HG03558 (cell line): ENCODE results near the gene SYS1.

Experiments used
- ATAC-seq: cut with Tn5 transposase; IDR thresholded peaks from one replicate; pipeline ENCODE4 v1.9.1; 2021; ENCODE audit warnings: moderate number of reproducible peaks; ENCODE audit not compliant: unreplicated experiment; ENCODE audit errors: extremely low read depth

SYS1 gene

DNA sequence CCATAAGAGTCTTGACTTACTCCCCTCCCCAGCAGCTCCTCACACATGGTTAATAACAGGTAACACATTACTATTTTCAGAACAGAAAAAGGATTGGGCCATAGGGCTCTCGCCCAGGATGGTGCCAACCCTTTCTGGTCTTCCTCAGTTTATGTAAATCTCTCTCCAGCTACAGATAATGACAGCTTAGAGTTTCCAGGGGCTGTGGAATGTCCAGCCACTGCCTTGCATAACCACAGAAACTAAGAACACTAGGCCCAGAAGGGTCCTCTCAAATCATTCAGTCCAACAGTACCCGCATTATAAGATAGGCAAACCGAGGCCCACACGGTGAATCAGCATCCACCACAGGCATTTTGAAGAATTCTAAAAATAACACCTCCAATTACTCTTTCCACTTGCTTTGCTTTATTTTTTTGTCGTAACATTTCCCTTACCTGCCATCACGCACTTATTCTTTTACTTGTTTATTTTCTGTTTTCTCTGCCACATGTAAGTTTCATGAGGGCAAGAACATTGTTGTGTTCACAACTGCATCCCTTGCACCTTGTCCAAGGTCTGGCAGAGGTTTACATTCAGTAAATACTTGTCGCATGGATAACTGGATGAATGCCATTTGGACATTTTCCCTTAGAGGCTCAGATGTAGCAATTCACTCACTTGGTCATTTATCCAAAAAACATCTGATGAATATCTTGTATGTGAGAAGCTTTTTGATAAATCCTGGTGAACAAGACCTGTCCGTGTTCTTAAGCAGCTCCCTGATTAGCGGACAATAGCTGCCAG is 8.3 kb upstream of the SYS1 start:
- ATAC-seq: no peak

DNA sequence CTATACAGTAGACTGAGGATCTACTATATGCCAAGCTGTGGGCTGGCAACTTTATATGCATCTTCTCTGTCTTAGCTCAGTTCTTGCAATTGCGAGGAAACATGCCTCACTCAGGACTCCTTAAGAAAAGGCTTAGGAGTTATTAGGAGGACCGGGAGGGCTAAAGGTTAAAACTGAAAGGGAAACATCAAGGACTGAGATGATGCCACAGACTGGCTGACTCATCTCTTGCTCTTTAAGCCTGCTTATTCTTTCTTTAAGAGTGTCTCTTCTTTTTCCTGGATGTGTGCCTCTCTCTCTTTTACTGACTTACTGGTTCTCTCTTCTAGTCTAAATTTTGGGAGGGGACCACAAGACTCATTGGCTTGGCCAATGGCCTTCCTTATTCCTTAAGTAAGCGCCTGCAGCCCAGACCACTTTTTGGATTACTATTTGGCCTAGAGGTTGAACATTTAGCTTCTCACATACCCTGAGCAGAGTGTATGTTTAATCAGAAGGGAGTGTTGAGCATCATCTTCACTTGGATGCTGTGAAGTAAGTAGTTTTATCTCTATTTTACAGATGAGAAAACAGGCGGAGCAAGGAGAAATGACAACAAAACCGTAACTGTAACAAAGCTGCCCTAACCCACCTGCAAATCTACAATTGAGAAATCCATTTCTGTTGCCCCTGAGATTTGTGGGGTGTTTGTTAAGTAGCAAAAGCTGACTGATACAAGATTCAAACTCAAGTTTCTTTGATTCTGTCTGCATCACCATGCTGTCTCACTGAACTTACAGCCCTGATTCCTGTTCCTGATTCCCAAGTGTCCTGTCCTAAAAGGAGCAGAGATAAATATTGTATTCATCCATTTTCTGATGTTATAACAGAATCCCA is 7.5 kb upstream of the SYS1 start:
- ATAC-seq: no peak

DNA sequence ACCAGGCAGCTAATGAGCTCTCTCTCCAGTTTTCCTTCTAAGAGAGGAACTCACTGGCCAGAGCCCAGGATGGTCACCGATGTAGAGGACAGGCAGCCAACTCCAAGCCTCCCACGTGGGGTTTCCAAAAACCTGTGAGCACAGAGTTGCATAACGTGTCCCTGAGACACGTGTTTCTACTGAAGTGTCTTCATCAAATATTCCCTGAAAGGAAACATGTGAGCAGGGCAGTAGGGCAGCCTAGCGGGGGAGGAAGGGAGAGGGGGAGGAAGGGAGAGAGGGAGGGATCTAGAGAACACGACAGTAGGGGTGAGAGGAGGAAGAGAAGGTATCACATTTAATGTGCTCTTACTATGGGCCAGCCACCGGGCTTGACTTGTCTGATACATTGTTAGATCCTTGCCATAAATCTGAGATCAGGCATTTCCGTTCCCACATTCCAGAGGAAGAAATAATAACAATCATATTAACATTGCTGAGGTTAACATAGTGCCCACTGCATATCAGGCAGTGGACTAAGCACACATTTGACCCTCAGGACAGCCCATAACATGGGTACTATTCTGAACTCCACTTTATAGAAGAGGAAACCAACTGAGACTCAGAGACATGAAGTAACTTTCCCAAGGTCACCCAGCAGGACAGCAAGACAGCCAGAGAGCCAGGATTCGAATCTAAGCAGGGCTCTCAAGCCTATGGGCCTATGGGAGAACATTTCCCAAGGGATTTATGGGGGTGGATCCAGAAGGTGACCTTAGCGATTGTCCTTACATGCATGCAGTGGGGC is 4.5 kb upstream of the SYS1 start:
- ATAC-seq: no peak

DNA sequence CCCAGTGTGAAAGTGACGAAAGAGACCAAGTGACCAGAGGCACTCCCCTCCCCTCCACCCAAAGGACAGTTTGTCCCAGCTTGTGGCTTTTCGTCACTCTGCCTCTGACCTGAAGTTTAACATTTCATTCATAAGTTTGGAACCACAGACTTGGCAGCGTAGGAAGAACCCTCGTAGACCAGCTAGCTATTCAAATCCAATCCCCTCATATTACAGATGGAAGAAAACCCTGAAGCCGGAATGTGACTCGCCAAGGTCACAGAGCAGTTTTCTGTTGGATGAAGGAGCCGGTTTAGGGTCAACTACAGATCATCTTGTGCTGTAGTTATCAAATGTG is 3.9 kb upstream of the SYS1 start:
- no peak for ATAC-seq

DNA sequence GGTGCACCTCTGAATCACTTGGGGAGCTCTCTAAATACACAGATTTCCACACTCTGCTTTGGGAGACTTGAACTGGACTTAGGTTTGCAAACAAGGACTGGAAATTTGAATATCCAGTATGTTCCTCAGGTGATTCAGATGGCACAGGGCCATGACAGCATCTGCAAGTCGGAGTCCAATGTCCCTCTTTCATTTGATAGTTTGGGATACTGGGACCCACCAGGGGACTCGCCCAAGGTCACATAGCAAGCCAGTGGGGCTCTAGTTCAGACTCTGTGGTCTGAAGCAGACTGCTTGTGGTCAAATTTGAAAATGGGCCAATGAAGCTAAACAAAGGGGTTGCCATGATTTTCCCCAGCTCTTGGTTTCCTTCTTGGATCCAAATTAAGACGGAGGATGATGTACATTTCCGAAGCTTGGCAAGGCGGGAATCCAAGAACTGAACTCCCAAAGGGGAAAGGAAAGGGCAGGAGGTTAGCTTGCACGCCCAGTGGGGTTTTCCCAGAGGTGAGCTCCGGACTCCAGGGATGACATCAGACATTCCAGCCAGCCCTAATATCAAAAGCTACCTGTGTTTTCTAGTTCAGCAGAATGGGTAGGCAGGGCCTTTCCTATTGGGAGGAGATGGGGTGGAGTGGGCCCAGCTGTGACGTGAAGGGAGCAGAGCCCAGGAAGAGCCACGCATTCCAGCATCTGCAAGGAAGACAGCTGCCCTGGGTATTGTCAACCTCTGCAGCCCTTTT is 3.4 kb upstream of the SYS1 start:
- ATAC-seq: no peak

DNA sequence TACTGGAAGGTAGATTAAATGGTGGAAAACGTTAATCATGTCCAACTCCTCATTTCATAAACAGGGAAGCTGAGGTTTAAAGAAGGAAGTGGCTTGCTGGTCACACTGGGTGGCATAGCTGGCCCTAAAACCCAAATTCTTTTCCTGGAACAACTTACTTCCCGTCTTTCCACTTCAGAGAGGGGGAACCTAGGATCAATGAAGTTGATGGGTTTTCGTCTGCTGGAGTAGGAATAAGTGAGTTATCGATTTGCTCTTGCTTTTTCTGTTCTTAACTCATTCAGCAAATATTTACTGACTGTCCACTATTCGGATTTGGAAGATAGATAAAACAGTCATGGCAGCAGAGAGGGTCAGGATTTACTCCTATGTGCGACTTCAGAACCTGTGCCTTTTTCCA is 1.2 kb upstream of the SYS1 start:
- no peak for ATAC-seq

DNA sequence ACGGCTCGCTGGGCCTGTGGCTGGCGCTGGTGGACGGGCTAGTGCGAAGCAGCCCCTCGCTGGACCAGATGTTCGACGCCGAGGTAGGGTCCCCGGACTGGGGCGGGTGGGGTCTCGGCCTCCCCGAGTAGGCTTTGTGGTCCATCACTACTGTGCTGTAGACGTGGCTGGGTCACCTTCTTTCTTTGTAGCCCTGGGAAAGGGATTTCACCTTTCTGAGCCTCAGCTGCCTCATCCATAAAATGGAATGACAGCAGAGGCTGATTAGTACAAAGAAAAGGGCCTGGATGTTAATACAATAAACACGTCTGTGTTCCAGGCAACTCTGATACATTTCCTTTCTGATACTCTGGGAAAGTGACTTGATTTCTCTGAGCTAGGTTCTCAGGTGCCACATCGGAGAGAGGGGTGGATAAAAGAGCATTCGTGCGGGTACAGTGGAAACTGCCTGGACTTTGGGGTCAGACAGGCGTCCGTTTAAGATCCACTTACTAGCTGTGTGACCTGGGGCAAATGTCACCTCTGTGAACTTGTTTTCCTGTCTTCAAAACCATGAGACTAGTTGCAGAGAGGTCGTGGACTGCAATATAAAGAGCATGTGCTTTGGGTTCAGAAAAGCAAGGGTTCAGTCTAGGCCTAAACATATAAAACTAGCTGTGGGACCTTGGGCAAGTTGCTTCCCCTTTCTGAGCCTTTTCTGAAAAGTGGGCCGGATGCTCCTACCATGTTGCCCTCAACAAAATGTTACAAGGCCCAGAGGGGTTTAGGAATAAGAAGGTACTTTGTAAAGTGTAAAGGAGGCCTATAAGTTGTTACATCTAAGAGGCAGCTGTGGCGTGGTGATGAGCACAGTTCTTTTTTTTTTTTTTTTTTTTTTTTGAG is 896 bp downstream of the SYS1 start:
- no peak for ATAC-seq

DNA sequence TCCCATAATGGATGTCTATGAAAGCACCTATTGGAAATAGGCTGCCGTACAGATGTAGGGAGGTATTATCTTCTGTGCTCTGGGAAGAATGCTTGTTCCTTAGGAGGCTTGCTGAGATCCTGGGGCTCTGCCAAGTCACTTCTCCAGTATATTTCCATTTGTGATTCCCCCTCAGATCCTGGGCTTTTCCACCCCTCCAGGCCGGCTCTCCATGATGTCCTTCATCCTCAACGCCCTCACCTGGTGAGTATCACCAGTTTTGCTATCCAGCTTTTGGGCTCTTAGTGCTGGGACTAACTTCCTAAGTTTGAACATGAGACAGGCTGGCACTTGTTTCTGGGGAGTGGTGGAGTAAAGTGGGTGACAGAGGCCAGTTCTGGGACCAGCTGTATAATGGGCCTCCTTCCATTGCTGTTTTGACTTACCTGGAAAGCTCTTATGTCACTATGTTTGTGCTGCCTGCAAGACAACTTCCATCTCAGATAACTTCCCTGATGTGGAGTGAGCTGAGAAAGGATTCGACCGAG is 2.6 kb downstream of the SYS1 start:
- no peak for ATAC-seq

DNA sequence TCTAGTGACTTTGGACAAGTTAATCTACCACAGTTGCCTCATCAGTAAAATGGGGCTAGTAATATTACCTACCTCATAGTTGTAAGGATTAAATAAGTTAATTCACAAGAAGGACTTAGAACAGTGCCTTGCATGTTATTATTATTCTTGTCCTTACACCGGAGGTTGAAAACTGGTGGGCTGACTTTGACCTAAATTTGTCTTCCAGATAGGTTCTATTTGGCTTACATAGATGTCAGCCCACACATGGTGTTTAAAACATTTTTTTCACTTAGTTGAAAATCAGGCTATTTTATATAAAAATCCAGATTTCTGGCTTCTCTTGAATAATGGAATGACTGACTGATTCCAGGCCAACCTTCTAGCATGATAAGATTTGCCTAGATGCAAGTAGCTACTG is 3.2 kb downstream of the SYS1 start:
- no peak for ATAC-seq

DNA sequence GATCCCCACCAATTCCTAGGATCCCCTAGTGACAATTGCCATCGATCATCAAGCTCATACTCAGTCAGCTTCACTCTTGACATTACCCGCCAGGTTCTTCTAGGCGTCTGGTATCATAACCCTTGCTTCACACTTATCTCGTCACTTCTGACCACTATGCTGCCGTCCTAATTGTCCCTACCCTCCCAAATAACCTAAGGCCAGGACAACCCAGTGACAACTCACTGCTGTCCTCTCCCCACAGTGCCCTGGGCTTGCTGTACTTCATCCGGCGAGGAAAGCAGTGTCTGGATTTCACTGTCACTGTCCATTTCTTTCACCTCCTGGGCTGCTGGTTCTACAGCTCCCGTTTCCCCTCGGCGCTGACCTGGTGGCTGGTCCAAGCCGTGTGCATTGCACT is 3.7 kb downstream of the SYS1 start:
- no peak for ATAC-seq

DNA sequence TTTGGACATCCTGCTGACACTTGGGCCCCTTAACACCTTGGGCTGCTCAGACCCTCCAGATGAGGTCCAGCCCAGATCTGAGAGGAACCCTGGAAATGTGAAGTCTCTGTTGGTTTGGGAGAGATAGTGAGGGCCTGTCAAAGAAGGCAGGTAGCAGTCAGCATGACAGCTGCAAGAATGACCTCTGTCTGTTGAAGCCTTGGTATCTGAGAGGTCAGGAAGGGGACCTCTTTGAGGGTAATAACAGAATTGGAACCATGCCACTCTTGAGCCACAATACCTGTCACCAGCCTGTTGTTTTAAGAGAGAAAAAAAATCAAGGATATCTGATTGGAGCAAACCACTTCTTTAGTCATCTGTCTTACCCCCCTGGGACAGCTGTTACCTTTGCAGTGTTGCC is 4.2 kb downstream of the SYS1 start:
- no peak for ATAC-seq

DNA sequence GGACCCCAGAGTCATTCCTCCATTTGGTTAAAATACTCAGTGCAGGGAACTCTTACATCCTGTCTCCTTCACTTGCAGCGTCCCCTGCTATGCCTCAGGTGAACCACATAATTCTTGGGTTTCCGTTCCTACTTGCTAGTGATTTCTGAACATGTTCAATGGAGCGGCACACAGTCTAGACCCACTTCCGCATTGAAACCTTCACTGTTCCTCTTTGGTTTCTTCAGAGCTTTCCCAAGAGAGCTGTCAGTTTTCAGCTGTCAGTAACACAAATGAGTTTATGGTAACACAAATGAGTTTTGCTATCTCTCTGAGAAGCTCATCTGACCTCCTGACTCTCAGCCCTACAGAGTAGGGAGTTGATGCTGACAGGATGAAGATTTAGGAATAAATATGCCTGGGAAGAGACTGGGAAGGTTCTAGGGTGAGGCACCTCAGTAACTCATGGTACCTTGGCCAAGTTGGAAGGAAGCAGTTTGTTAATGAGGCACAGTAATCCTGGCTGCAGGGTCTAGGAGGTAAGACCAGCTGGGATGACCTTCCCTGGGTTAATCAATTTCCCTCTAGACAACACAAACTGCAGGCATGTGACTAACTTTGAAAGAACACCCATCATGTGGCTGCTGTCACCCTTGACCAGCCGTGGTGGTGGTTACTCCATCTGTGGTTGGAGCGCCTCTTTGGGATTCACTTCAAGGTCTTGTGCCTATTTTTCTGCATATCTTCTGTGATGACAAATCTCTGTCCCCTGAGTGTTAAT is 5.4 kb downstream of the SYS1 start:
- ATAC-seq: peak; percentile 85

DNA sequence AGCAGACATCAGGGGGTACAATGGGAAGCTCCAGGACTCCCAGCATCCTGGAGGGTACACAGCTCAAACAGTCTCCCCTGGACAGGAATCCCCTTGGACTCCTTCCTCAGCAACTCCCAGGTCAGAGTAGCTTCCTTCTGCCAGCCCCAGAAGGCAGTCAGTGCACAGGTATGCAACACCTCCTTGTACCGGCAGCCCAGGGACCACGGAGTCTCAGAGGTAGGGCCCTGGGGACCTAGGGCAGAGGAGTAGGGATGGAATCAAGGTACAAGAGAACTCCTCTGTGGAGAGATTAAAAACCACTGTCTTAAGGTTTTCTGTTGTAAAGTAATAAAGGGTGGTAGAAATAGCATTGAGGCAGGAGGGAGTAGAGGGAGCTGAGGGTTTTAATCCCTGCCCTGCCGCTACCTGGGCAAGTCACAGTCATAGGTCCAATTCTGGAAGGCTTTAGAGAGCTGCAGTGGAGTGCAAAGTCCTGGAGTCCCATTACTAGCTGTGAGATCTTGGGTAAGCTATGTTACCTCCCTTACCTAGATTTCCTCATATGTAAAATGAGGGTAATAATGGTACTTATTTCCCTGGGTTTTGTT is 7.7 kb downstream of the SYS1 start:
- ATAC-seq: no peak

DNA sequence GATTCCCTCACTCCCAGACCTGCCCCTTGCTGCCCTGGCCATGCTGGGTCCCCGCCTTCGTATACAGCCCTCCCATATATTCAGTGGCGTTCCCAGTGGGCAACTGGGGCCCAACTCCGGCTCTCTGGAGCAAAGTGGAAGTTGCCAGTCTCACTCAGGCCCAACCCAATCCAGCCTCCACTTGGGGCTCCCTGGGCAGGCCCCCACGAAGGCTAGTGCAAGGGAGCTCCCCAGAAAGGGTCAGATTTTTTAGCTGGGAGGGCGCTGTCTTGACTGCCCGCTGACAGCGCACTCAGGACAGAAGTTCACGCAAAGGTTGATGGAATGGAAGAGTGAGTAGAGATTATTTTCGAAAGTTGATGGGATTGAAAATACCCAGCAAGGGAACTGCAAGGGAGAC is 9.3 kb downstream of the SYS1 start:
- ATAC-seq: no peak

DNA sequence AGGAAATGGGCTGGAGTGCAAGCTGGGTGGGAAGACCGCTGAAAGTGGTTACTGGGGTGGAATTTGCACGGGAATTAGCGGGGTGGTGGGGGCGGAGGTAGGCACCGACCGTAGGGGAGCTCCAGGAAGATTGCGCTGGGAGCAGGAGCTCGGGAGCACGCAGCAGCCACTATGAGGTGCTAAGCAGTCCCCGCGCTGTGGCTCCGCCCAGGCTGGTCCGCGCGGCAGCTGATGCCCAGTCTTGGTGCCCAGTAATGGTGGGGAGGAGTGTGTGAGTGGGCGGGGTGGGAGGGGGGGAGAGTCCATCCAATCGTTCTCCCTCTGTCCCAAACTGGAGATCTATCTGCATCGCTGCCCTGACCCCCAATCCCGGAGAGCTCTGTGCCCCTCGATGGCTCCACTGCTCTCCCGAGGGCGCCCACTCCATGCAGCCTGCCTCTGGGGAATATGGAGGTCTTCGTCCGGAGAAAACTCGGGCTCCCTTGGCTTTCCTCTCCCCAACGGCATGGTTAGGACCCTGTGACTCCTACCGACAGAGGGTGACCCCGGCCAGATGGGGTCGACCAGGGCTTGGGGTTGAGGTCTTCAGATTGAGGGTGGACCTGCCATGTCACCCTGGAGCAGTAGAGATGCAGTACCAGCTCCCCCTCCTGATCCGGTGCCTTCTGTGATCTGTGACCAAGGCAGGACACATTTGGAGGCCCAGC is 9.8 kb downstream of the SYS1 start:
- ATAC-seq: no peak

DNA sequence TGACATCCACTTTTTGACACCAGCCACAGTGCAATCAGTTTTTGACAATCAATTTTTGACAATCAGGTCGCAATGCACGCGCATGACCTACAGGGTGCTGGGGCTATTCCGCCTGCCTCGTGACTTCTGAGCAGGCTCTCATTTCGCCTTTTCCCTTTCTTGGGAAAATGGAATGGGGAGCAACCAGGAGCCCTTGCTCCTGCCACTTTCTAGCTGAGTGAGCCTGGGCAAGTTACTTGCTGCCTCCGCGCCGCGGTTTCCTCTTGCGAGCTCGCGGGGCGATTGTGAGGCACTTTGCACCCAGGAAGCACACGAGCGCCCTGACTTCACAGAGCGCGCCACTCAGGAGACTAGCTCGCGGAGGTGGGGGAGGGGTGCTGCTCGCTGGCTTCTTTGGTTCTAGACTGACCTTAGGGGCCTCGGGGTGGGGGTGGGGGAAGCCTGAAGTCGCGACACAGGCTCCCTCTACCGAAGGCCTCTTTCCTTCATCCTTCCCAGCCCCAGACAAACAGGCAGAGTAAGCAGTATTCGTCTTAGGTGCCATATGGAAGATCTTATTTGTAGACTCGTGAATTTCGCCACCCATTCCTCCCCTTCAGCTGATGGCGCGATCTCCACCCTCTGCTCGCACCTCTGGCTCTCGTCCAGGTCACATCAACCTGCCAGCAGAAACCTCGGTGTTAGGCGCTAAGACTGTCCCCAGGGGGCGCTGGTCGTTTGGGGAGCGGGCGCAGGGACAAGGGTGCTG is 10.6 kb downstream of the SYS1 start:
- no peak for ATAC-seq

DNA sequence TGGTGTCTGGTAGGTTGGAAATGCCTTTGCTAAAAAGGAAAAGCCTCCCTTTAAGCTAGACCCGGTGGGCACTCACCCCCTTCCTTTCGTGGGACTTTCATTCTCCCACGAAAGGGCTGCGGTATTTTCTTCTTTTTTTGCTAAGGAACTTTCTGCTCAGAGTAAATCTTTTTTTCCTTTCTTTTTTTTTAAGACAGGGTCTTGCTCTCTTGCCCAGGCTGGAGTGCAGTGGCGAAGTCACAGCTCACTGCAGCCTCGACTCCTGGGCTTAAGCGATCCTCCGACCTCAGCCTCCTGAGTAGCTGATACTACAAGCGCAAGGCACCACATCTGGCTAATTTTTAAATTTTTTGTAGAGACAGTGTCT is 11.1 kb downstream of the SYS1 start:
- no peak for ATAC-seq
